ENCODE results near the gene MAP3K12. TPM values are rescaled to one million over a fixed set of nuclear protein-coding genes. Genes with fewer than 3 reads are reported as not detected.
A peak's percentile ranks its signal among the peaks of the same experiment; 100 is the strongest.

MAP3K12 gene
- total RNA-seq, 1 experiment from 2014 or later: 9.6 TPM

- intact Hi-C loops (cut with micrococcal nuclease): no loop called here
- peaks cover 14% of the 10 kb centered on the region; the same call in 1 of the 2 replicates for H3K36me3 ChIP-seq (ENCODE audit: low read depth, low read length)
- H3K4me3 ChIP-seq (ENCODE audit: low read length): no peak overlapping the region
- no peak overlapping the region for H3K27ac ChIP-seq (ENCODE audit: low read length)
- no TSS peak for BruUV-seq (replicated peaks)
- no peaks in the 10 kb centered on the region for H4K20me1 ChIP-seq (ENCODE audit: low read length)
- H3K9me2 ChIP-seq (replicated peaks; ENCODE audit: low read length): no peaks in the 10 kb centered on the region
- POLR2A ChIA-PET (ENCODE audit: unreplicated experiment): interaction anchor here (0.6 kb wide), 1 partner anchor 275 kb away, joined by 7 read pairs; no protein-coding TSS in a partner anchor
- H2AFZ ChIP-seq (ENCODE audit: low read length): no peak overlapping the region
- no peaks in the 10 kb centered on the region for H3F3A ChIP-seq (ENCODE audit: low read length, unreplicated experiment)
- no peaks in the 10 kb centered on the region for H3K79me2 ChIP-seq (ENCODE audit: low read length)
- ATAC-seq (no peak), DNase-seq (no peak)
- no peak for TF ChIP-seq CTCF (conservative IDR thresholded peaks at IDR 0.05; ENCODE audit: low read depth, low read length)
- no peaks in the 10 kb centered on the region for H3K9me3 ChIP-seq (ENCODE audit: low read length)
- CTCF ChIA-PET: no interaction called here
- no peaks in the 10 kb centered on the region for H3K27me3 ChIP-seq (ENCODE audit: low read length)
- no peak overlapping the region for H3K9ac ChIP-seq (ENCODE audit: low read length)
- no peak overlapping the region for H3K4me2 ChIP-seq (ENCODE audit: low read length)
- no peaks in the 10 kb centered on the region for H3K4me1 ChIP-seq (ENCODE audit: insufficient read depth, low read length)
These were observed 25.2 kb upstream of the MAP3K12 start for GRCh38 chr12:53524476-53524875.

DNA sequence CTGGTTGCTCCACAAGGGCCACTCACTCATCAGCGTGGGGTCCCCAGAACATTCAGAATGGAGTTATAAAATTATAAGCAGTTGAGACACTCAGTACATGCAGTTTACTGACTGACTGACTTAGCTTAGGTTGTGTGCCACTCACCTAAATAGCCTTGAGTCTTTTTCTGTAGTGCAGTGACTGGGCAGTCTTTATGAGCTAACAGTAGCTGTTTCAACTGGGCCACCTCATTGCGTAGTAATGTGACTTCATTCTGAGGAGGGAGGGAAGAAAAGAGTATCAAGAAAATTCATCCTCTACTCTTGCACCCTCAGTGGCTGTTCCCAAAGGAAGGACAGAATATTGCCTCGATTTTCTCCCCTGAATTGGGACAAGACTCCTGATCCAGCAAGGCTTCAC lies 23.9 kb upstream of the MAP3K12 start:
- intact Hi-C loops (cut with micrococcal nuclease): no loop called here
- no TSS peak for BruUV-seq (replicated peaks)
- Histone ChIP-seq H3K9ac (ENCODE audit: low read length) (no peak overlapping the region), H3K4me1 (ENCODE audit: insufficient read depth, low read length) (no peaks in the 10 kb centered on the region), H3F3A (ENCODE audit: low read length, unreplicated experiment) (no peaks in the 10 kb centered on the region), H3K9me2 (replicated peaks; ENCODE audit: low read length) (no peaks in the 10 kb centered on the region), H3K4me2 (ENCODE audit: low read length) (no peak overlapping the region), H3K36me3 (ENCODE audit: low read depth, low read length) (peaks cover 14% of the 10 kb centered on the region), H3K4me3 (ENCODE audit: low read length) (no peak overlapping the region), H3K27ac (ENCODE audit: low read length) (no peak overlapping the region), H2AFZ (ENCODE audit: low read length) (no peak overlapping the region), H4K20me1 (ENCODE audit: low read length) (no peaks in the 10 kb centered on the region), H3K9me3 (ENCODE audit: low read length) (no peaks in the 10 kb centered on the region), H3K79me2 (ENCODE audit: low read length) (no peaks in the 10 kb centered on the region), H3K27me3 (ENCODE audit: low read length) (no peaks in the 10 kb centered on the region)
- no peak for DNase-seq
- TF ChIP-seq EZH2 (IDR thresholded peaks at IDR 0.05; ENCODE audit: low read length, unreplicated experiment): no peak
- no peak for TF ChIP-seq CTCF (conservative IDR thresholded peaks at IDR 0.05; ENCODE audit: low read depth, low read length)
- ATAC-seq: no peak
- POLR2A ChIA-PET (ENCODE audit: unreplicated experiment): no interaction called here
- CTCF ChIA-PET: no interaction called here

DNA sequence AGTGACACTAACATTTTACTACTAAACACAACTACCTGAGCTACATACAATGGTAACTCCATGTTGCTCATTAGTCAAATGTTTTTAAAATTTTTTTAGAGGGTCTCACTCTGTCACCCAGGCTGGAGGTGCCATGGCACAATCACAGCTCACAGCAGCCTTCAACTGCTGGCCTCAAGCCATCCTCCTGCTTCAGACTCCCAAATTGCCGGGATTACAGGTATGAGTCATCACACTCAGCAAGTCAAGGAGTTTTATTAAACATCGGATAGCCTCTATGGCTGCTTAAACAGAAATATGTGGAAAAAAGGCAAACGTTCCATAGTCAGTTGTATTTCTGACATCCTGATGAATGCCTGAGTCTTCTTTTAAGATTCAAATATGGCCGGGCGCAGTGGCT lies 19.1 kb upstream of the MAP3K12 start:
- TF ChIP-seq EZH2 (IDR thresholded peaks at IDR 0.05; ENCODE audit: low read length, unreplicated experiment) (no peak), EZH2phosphoT487 (IDR thresholded peaks at IDR 0.05; ENCODE audit: borderline replicate concordance, low read length) (no peak), CTCF (conservative IDR thresholded peaks at IDR 0.05; ENCODE audit: low read depth, low read length) (no peak)
- no peaks in the 10 kb centered on the region for H3K27me3 ChIP-seq (ENCODE audit: low read length)
- H3K4me1 ChIP-seq (ENCODE audit: insufficient read depth, low read length): no peaks in the 10 kb centered on the region
- BruUV-seq (replicated peaks): no TSS peak
- no peaks in the 10 kb centered on the region for H4K20me1 ChIP-seq (ENCODE audit: low read length)
- no peak overlapping the region for H3K4me3 ChIP-seq (ENCODE audit: low read length)
- H3K4me2 ChIP-seq (ENCODE audit: low read length): no peak overlapping the region
- ATAC-seq: peak; percentile 37; the same call in 1 of the 2 replicates
- H3K9me3 ChIP-seq (ENCODE audit: low read length): no peaks in the 10 kb centered on the region
- H2AFZ ChIP-seq (ENCODE audit: low read length): no peak overlapping the region
- CTCF ChIA-PET: interaction anchor here (0.6 kb wide), 2 partner anchors 25 to 177 kb away, joined by 3 to 4 read pairs; no protein-coding TSS in a partner anchor
- H3K9me2 ChIP-seq (replicated peaks; ENCODE audit: low read length): no peaks in the 10 kb centered on the region
- peaks cover 27% of the 10 kb centered on the region for H3K36me3 ChIP-seq (ENCODE audit: low read depth, low read length)
- H3K79me2 ChIP-seq (ENCODE audit: low read length): no peaks in the 10 kb centered on the region
- H3K27ac ChIP-seq (ENCODE audit: low read length): no peak overlapping the region
- no peaks in the 10 kb centered on the region for H3F3A ChIP-seq (ENCODE audit: low read length, unreplicated experiment)
- peak; percentile 38 for DNase-seq
- POLR2A ChIA-PET (ENCODE audit: unreplicated experiment): no interaction called here
- no peak overlapping the region for H3K9ac ChIP-seq (ENCODE audit: low read length)
- intact Hi-C loops (cut with micrococcal nuclease): no loop called here

All from PC-3 (cell line).